Left lobe of liver (tissue), 2 donors: ENCODE measurements around the gene TMC2. TPM values are rescaled to one million over a fixed set of nuclear protein-coding genes. Genes with fewer than 3 reads are reported as not detected.
"Not testable (repeated sequence)": the region's sequence is repeated elsewhere in the genome, so short reads cannot be mapped to it uniquely, and the experiment has no call there.

Source experiments
- ATAC-seq: fragments of 200-7000 bp; cut with Tn5 transposase; one replicate; pipeline ENCODE4 v1.9.1; 2020; ENCODE audit warnings: mild to moderate bottlenecking, moderate library complexity
- DNase-seq: peaks from one replicate; pipeline ENCODE4 v3.0.0-alpha.2; 2020; ENCODE audit warnings: low spot score
- total RNA-seq: library from RNA; stranded (reverse); gene quantifications from one replicate; pipeline ENCODE4 v1.2.1, GENCODE V29; 2021
- donor health status: DM: no; HTN: no; CAD: no; lungs with moderate emphysema.
- donor health status: DM: no; HTN: yes; CAD: no.

The TMC2 gene
- total RNA-seq, 1 donor from 2014 or later: not detected

DNA sequence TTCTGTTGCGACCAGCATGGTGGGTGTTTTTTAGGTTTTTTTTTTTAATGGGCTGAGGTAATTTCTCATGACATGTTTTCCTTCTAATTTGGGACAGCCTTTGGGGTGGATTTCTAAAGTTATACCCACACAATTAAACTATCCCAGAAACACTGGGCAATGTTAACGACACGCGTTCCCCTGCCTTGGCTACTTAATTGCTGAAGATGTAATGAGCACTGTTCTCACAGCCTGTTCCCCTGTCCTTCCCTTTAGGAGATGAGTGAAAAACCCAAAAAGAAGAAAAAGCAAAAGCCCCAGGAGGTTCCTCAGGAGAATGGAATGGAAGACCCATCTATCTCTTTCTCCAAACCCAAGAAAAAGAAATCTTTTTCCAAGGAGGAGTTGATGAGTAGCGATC, 121.3 kb downstream of the TMC2 start:
- ATAC-seq (no peak), DNase-seq (no peak)

DNA sequence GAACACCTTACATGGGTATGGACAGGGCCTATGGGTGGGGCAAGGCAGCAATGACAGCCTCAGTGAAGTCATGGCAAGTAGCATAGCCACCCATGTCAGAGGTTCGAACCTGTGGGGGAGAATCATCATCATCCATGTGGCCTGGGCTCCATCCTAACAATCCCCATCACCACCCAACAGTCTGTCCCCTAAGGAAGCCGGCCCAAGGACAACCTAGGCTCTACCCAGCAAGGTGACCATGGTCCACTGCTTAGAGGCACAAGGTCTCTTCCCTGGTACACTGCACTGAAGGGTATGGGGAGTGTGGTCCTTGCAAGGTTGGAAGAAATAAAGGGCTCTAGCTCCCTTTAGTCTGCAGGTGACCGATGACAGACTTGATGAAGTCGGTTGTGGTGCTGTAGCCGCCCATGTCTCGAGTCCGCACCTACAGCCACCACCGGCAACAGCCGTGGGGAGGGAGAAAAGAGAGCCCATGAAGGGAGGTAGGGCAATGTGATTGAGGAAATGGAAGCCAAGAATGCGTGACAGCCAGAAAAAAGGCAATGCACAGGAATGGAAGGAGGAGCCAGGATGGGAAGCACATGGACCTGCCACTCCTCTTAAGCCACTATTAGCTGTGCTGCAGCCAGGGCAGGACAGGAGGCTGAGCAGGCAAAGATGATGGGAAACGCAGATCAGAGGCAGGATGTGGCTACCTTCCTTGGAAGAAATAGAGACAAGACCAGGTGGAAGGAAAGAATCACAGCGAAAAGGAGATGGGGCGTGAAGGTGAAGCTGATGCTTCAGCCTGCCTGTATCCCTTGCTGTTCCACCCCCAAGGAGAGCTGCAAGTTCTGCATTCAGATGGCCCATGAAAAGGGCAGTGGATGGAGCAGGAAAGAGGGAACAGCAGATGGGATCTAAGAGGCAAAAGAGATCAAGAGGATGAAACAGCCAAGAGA, 122.3 kb downstream of the TMC2 start:
- ATAC-seq (peak; percentile 12), DNase-seq (no peak)

DNA sequence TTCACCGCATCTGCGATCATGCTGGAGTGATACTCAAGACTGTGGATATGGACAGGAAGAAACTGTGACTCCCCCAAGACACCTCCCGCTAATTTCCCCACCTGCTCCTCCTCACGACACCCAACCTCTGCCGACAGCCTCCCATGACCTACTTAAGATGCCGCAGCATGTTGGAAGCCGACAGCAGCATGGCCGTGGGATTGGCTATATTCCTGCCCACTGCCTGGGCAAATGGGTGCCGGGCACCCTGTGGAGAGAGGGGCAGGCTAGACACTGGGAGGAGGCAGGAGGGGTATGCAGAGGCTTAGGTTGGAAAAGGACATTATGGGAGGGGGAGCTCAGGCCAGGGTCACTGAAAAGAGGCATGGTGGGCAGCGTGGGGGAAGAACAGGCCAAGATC, 123.2 kb downstream of the TMC2 start:
- no peak for ATAC-seq
- DNase-seq: no peak

DNA sequence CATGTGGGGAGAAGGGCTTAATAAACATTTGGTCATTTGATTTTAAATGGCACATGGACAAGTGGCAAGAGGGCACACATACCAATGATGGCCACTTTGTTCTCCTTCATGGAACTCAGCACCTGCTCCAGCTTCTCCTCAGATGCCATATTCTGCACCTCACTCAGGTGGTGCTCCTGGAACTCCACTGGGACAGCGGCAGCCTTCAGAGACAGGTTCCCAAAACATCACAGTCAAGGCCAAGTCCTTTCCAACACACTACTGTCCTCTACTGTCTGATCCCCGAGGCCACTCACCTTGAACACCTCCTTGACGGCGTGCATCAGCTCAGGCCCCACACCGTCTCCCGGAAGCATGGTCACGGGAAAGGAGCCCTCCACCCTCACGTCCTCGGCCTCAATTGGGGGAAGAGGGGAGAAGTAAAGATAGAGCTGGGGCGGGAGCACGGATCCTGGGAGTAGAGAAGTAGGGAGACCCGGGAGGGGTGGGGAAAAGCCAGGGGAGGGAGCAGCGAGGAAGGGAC, 127.1 kb downstream of the TMC2 start:
- ATAC-seq (no peak), DNase-seq (no peak)

DNA sequence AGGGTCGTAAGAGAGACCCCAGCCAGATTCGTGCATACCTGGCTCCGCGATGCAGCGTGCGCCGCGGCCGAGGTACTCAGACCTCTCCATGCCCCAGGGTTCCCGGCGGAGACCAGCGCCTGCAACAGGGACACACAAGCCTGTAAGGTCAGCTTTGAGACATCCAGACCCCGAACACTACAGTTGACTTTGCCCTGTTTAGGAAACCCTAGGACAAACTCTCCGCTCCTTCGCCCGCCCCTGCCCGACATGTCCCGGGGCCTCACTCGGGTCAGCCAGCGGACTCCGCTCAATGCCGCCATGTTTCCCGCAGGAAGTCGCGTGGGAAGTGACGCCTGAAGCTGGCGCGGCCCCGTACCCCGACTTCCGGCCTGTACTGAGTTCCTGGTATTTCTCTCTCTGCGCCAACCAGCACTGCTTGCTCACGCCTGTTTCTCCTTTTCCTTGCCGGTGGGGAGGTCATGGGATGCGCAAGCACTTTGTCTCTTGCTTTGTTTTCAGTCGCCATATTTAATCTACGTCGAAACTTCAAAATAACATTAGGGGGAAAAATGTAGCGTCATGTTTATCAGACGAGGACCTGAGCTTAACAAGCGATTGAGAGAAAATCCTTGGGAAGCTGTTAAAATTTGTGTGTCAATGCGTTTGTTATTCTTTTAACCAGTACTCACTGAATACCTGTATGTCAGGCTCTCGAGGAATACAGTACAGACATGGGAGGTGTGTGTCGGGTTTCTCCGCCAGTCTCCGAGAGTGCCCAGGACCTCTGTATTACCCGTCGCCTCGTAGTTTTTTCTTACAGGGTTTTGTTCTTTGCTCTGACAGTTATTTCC, 127.7 kb downstream of the TMC2 start, which contains the start of gene IDH3B:
TSS of gene IDH3B (minus strand) at position 330 of the 833 bp plus-strand sequence. CDS start at position 302, 28 bp downstream.
- DNase-seq (peak; percentile 93), ATAC-seq (peak; percentile 98)

DNA sequence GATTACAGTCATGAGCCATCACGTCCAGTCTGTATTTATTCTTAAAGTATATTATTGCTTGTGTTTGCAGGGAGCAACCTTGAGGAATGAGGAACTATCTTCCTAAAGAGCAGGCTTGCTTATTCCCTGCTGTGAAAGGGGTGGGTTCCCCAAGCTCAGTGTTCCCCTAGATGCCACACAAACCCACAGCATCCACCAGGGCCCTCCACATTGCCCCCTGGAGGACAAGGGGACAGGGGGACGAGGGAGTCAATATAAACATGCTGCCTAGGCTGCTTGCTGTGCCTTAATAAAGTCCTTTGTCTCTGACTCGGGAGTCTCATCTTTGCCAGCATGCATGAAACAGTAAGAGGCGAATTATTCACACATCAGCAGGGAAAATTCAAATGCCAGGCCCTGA, 135.6 kb downstream of the TMC2 start:
- no peak for ATAC-seq
- DNase-seq: no peak

DNA sequence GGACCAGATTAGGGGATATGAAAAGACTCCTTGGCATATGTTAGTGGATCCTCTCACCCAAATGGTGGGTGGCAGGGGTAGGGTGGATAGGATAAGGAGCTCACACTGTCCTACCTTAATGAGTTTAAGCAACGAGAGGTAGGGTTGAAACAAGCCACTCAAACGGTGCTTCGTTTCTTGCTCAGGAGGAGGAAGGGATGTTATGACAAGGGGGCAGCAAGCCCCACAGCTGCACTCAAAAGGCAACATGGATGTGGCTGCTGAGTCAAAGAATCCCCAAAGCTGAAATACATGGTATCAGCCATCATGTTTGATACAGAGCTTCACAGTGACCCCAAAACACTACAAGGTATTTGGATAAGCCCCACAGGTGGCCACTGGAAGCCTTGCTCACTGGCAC, 136.1 kb downstream of the TMC2 start:
- no peak for ATAC-seq

DNA sequence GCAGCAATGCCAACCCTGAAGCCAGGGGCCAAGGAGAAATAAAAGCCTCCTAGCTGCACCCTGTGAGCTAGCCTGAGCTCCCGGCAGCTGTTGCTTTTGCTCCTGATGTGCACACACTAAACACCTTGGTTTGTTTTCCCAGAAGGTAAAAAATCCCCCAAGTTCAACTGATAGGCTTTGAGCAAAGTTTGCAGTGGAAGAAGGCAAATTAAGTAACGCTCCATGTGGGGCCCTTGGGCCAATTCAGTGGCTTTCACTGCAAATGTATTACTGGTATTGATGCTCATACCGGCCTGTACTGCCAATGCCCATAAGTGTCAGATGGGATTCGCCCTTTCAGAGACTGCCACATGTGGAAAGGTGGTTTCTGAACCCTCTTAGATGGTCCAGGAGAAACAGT, 137.1 kb downstream of the TMC2 start:
- DNase-seq: no peak
- no peak for ATAC-seq

More for the DNA sequence above, 136.1 kb downstream of the TMC2 start:
- no peak for DNase-seq

DNA sequence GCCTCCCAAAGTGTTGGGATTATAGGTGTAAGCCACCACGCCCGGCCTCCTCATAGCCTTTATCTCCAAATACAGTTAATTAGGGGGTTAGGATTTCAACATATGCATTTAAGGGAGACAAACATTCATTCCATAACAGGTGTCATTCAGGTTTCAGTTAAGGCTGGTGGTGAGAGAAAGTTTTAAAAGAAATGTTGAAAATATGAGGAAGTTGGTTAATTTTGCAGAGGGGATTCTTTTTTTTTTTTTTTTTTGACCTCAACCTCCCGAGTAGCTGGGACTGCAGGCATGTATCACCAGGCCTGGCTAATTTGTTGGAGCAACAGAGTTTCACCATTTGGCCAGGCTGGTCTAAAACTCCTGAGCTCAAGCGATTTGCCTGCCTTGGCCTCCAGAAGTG, 143.7 kb downstream of the TMC2 start:
- DNase-seq (no peak), ATAC-seq (no peak)

DNA sequence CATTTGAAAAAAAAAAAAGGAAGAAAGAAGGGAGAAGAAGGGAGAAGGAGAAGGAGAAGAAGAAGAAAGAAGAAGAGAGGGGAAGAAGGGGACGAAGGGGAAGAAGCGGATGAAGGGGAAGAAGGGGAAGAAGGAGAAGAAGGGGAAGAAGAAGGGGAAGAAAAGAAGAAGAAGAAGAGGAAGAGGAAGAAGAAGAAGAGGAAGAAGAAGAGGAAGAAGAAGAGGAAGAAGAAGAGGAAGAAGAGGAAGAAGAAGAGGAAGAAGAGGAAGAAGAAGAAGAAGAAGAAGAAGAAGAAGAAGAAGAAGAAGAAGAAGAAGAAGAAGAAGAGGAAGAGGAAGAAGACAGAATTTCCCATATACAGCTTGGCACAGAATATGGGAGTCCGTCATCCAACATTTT, 145.7 kb downstream of the TMC2 start:
- not testable (repeated sequence) for ATAC-seq, DNase-seq

DNA sequence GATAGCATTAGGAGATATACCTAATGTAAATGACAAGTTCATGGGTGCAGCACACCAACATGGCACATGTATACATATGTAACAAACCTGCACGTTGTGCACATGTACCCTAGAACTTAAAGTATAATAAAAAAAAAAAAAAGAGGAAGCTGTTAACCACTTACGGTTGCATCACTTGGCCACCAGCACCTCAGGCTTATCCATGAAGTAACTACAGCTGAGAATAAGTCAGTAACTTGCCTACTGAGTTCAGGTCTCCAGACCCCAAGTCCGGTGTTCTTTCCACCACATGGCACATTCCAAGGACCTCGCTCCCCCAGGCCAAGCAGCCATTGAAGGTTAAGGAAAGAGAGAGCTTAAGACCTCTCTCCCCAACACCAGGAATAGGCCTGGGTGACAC, 148.4 kb downstream of the TMC2 start:
- DNase-seq, ATAC-seq: not testable (repeated sequence)

DNA sequence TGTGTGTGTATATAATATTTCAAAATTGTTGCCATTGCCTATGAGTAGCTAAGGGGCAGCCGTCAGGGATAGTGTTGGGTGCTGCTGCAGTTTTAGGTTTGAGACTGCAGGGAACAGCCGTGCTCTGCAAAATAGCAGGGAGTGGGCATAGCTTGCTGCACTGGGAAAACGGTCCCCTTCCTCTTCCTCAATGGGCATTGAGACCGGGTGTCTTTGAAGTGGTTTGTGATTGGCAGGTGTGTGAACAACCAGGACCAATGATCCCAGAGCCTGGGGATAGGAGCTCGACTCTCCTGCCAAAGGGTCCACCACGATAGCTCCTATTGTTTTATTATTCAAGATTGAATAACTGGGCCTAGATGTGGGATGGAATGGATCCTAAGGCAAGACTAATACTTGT, 151.1 kb downstream of the TMC2 start:
- no peak for ATAC-seq
- no peak for DNase-seq

DNA sequence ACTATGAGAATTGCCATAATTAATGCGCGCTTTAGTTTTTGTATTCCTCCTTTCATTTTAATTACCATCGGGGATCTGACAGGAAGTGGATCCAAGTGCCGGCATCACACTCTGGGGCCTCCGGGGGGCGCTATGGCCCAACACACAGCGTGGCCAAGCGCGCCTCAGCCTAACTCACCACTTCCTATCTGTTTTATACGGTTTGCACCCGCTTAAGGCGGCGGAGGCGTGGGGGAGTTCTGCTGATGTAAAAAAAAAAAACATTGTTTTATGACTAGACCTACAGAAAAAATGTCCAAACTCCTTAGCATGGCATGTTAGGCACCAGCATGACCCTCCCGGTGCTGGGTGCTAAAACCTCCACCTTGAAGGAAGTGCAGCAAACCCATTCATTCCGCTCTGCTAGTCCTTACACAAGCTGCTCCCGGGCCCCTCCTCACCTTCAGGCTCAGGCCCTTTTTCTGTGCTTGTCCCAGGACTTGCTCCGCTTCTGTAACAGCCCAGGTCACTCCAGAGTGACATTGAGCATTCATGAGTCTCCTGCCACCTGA, 151.7 kb downstream of the TMC2 start:
- peak; percentile 48 for ATAC-seq
- no peak for DNase-seq

DNA sequence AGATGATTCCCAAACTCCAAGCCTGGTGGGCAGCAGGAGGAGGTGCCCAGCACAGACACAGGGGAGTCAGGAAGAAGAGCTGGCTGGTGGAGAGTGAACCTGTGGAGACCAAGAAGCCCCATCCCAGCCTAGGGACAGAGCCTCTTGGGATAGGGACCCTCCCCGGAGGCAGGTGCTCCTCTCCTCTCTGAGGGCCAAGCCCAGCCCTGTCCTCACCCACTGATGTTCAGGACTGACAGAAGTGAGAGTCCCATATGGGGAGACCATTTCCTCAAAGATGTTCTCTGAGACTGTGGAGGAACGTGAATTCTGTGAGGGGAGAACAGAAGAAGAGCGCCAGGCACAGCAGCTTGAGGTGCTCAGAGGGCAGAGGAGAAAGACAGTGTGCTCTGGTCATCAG, 153.8 kb downstream of the TMC2 start:
- no peak for ATAC-seq
- DNase-seq: no peak

DNA sequence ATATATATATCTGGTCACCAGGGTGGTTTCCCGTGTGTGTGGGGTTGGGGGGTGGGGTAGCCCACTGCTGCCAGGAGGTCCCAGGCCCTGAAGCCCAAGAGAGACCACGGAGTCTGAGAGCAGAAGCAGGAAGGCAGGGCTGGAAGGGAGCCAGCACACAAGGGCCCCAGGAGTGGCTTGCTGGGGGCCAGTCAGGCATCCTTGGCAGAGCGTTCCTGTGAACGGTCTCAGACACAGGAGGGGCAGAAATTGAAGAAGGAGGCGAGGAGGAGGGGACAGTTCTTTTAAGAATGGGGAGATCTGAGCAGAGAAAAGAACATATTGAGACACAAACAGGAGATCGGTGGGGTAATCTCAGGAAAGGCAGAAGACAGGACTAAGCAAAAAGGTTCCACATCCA, 154.3 kb downstream of the TMC2 start:
- ATAC-seq (no peak), DNase-seq (no peak)

DNA sequence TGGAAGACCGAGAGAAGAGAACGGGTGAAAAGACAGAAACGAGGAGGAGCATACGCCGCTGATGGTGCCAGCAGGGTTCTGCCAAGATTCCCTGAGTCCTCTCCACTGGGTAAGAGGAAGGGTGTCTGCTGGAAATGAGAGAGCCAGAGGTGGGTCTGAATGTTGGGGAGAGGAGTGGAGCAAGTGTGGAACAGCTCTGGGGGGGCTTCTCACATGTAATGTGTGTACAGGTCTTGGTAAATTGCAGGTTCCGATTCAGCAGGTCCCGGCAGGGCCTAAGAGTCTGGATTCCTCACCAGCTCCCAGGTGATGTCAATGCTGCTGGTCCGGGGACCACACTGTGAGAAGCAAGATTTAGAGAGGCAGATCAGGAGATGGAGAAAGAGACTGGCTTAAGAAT, 154.8 kb downstream of the TMC2 start:
- no peak for ATAC-seq
- DNase-seq: no peak

Other genes starting within 250 kb of the TMC2 start
- gene TGM3, start 240.6 kb upstream of the TMC2 start, total RNA-seq: 0.25 TPM
- gene TGM6, start 155.7 kb upstream of the TMC2 start, total RNA-seq: not detected
- 30.0 TPM for gene SNRPB, start 65.8 kb upstream of the TMC2 start, total RNA-seq
- gene ZNF343, start 27.7 kb upstream of the TMC2 start, total RNA-seq: 4.3 TPM
- gene NOP56, start 116.1 kb downstream of the TMC2 start, total RNA-seq: 30.4 TPM
- 46.9 TPM for gene IDH3B, start 127.6 kb downstream of the TMC2 start, total RNA-seq
- gene EBF4, start 156.2 kb downstream of the TMC2 start, total RNA-seq: 8.9 TPM